K562 (cell line): Measurements from ENCODE around the gene CPSF4L. TPM values are rescaled to one million over a fixed set of nuclear protein-coding genes. Genes with fewer than 3 reads are reported as not detected.
A peak's percentile ranks its signal among the peaks of the same experiment; 100 is the strongest.

ENCODE experiments used
- ATAC-seq: fragments of 200-7000 bp; cut with Tn5 transposase; 3 replicates; pipeline ENCODE4 v1.9.1; 2020; ENCODE audit warnings: moderate library complexity
- BruUV-seq: library from RNA; stranded (reverse); fragments of 400-500 nt; replicated peaks from 2 replicates; lab custom pipeline; 2021; lab: Mats Ljungman, UMichigan
- CTCF ChIA-PET: fragments of 300-600 bp; formaldehyde crosslinking; extraction: SDS; loops from one replicate; lab custom pipeline; 2021; ENCODE audit warnings: low intra/inter-chr PET ratio; lab: Yijun Ruan, JAX
- POLR2A ChIA-PET: fragments of 300-600, 350-650 bp; sonication (Branson Sonifier 250); formaldehyde crosslinking; extraction: SDS; loops from one replicate; lab custom pipeline; 2021; ENCODE audit warnings: antibody characterized with exemption, inconsistent platforms; lab: Yijun Ruan, JAX
- DNase-seq, 4 experiments: peaks; one replicate each; pipeline versions ENCODE4 v3.0.0 to v3.0.0-alpha.2; 2011 to 2018; ENCODE audit warnings: low spot score in 3 of 4, mixed read lengths in 3 of 4; ENCODE audit errors: extremely low read depth in 1 of 4
- FAIRE-seq: peaks from 2 replicates; lab custom pipeline; 2011; peaks lifted over from hg19 to GRCh38; lab: Jason Lieb, UNC
- H2AFZ ChIP-seq: 2 replicates; pipeline ENCODE4 v1.6.0; 2011; ENCODE audit warnings: low read depth, low read length, control low read depth, inconsistent platforms
- H3K27ac ChIP-seq: fragments of 200-600 bp; 3 replicates; pipeline ENCODE4 v1.8.0; 2011; ENCODE audit warnings: low read depth, mild to moderate bottlenecking, control low read depth, inconsistent platforms, low read length, moderate library complexity, mixed read lengths; ENCODE audit errors: extremely low read depth
- H3K27me3 ChIP-seq, 2 experiments: fragments of 300-600 bp in 1 of 2; 2 replicates in 1 of 2; 3 replicates in 1 of 2; pipeline versions ENCODE4 v1.6.0 to v1.8.0; 2011; ENCODE audit warnings: inconsistent platforms in 2 of 2, low read length in 2 of 2, mild to moderate bottlenecking in 1 of 2, mixed read lengths in 1 of 2, moderate library complexity in 1 of 2; ENCODE audit not compliant: control insufficient read depth in 2 of 2, insufficient read depth in 2 of 2
- H3K36me3 ChIP-seq: fragments of 300-600 bp; 3 replicates; pipeline ENCODE4 v1.8.0; 2011; ENCODE audit warnings: mild to moderate bottlenecking, low read length, inconsistent platforms; ENCODE audit not compliant: control insufficient read depth, insufficient read depth
- H3K4me1 ChIP-seq, 2 experiments: fragments of 200-600 bp in 1 of 2; replicated peaks in 1 of 2; 2 replicates in 1 of 2; 3 replicates in 1 of 2; pipeline versions ENCODE4 v1.5.1 to v1.8.0; 2011; ENCODE audit warnings: inconsistent platforms in 2 of 2, low read length in 2 of 2, mild to moderate bottlenecking in 1 of 2, mixed read lengths in 1 of 2, moderate library complexity in 1 of 2; ENCODE audit not compliant: control insufficient read depth in 2 of 2, insufficient read depth in 2 of 2
- H3K4me2 ChIP-seq: 2 replicates; pipeline ENCODE4 v1.6.1; 2011; ENCODE audit warnings: low read length, control low read depth, inconsistent platforms, mixed read lengths; ENCODE audit not compliant: insufficient read depth
- H3K4me3 ChIP-seq: fragments of 200-600 bp; sonication (generic), shearing (Covaris generic); 2 replicates; pipeline ENCODE4 v1.5.1; 2016; ENCODE audit warnings: control low read depth, inconsistent platforms
- H3K79me2 ChIP-seq: fragments of 200-600 bp; 3 replicates; pipeline ENCODE4 v1.8.0; 2011; ENCODE audit warnings: low read length, inconsistent platforms; ENCODE audit not compliant: control insufficient read depth, insufficient read depth
- H3K9ac ChIP-seq, 2 experiments: 2 replicates each; pipeline versions ENCODE4 v1.6.0 to v1.6.1; 2011; ENCODE audit warnings: low read depth in 2 of 2, low read length in 2 of 2, control low read depth in 1 of 2, inconsistent platforms in 1 of 2, mild to moderate bottlenecking in 1 of 2, mixed read lengths in 1 of 2; ENCODE audit not compliant: insufficient read depth in 1 of 2
- H3K9me1 ChIP-seq: one replicate; pipeline ENCODE4 v1.6.0; 2011; ENCODE audit warnings: inconsistent platforms, mild to moderate bottlenecking, low read length, moderate library complexity; ENCODE audit not compliant: control insufficient read depth, insufficient read depth
- H3K9me3 ChIP-seq: replicated peaks from 2 replicates; pipeline ENCODE4 v1.5.1; 2011; ENCODE audit warnings: low read depth, low read length, inconsistent platforms; ENCODE audit not compliant: control insufficient read depth, insufficient read depth
- H4K20me1 ChIP-seq: replicated peaks from 2 replicates; pipeline ENCODE4 v1.6.1; 2011; ENCODE audit warnings: low read length, inconsistent platforms, mixed read lengths; ENCODE audit not compliant: control insufficient read depth, insufficient read depth
- ATF7 ChIP-seq: fragments of 450-650 bp; IDR thresholded peaks from 2 replicates; pipeline ENCODE4 v1.7.1; 2014; ENCODE audit warnings: mild to moderate bottlenecking, moderate library complexity
- BCOR ChIP-seq: fragments of 450-650 bp; IDR thresholded peaks from 2 replicates; pipeline ENCODE4 v1.6.1; 2016
- EP400 ChIP-seq: fragments of 450-650 bp; IDR thresholded peaks from 2 replicates; pipeline ENCODE4 v1.6.1; 2017; ENCODE audit warnings: antibody characterized with exemption, mild to moderate bottlenecking, moderate library complexity
- ETS1 ChIP-seq: conservative IDR thresholded peaks from 2 replicates; pipeline ENCODE4 v1.6.1; 2011; ENCODE audit warnings: low read depth, mild to moderate bottlenecking, low read length; ENCODE audit not compliant: control insufficient read depth
- FOS ChIP-seq: IDR thresholded peaks from 3 replicates; pipeline ENCODE4 v1.6.1; 2011; ENCODE audit not compliant: insufficient read length; ENCODE audit errors: extremely low read depth
- HDAC2 ChIP-seq: fragments of 450-650 bp; IDR thresholded peaks from 2 replicates; pipeline ENCODE4 v1.6.1; 2016; ENCODE audit warnings: mild to moderate bottlenecking
- MLLT1 ChIP-seq, 2 experiments: fragments of 450-650 bp; IDR thresholded peaks; 2 replicates each; pipeline ENCODE4 v1.6.1; 2016
- NR3C1 ChIP-seq: sonication (generic); formaldehyde crosslinking; IDR thresholded peaks from 2 replicates; pipeline ENCODE4 v1.8.1; 2022; ENCODE audit warnings: missing genetic modification reagents
- SRSF9 ChIP-seq: fragments of 200-400 bp; formaldehyde crosslinking; IDR thresholded peaks from 2 replicates; pipeline ENCODE4 v1.6.1; 2017; ENCODE audit warnings: low read depth, low read length, borderline replicate concordance
- THRA ChIP-seq: fragments of 450-650 bp; IDR thresholded peaks from 2 replicates; pipeline ENCODE4 v1.6.1; 2017; ENCODE audit warnings: mild to moderate bottlenecking, moderate library complexity
- ZBTB33 ChIP-seq: sonication (generic); formaldehyde crosslinking; IDR thresholded peaks from 2 replicates; pipeline ENCODE4 v1.8.1; 2023; ENCODE audit warnings: mild to moderate bottlenecking, missing genetic modification reagents
- ZFX ChIP-seq: sonication (generic); formaldehyde crosslinking; IDR thresholded peaks from 2 replicates; pipeline ENCODE4 v1.8.0; 2022; ENCODE audit warnings: mild to moderate bottlenecking, missing genetic modification reagents, moderate library complexity
- ZNF311 ChIP-seq: fragments of 250-450 bp; sonication (Bioruptor Pico); IDR thresholded peaks from 2 replicates; pipeline ENCODE4 v1.4.0; 2020; ENCODE audit warnings: mild to moderate bottlenecking, moderate library complexity
- WGBS: fragments of 100-300 bp; shearing (Covaris generic); methylation state at CpG from one replicate; pipeline ENCODE4 v1.1.6; 2016; ENCODE audit warnings: low coverage, mixed read lengths; ENCODE audit not compliant: insufficient coverage; ENCODE audit errors: missing lambda C conversion rate; 5-methylcytosine and 5-hydroxymethylcytosine counted together
- in situ Hi-C: fragments of 300-500 bp; cut with MboI; formaldehyde crosslinking; loops from 4 replicates; pipeline ENCODE4 v1.15.0; 2018; ENCODE audit warnings: inconsistent platforms, mixed read lengths
- intact Hi-C: fragments of 100-400 bp; cut with micrococcal nuclease; formaldehyde crosslinking; loops from 2 replicates; pipeline ENCODE4 v1.14.2; 2022
- polyA plus RNA-seq, 8 experiments: library from polyadenylated mRNA; depleted of rRNA in 4 of 8; stranded (reverse) in 5 of 8; unstranded in 3 of 8; fragments of >200 nt; fragmentation: Nextera tagmentation in 2 of 8; fragmentation: Illumina TruSeq in 1 of 8; extraction: Ambion mirVana in 2 of 8; extraction: Trizol in 1 of 8; gene quantifications; 2 replicates each; pipeline versions ENCODE4 v1.2.1 to v1.2.3, GENCODE V29; 2011 to 2014; ENCODE audit warnings: inconsistent platforms in 1 of 8, missing spikeins in 1 of 8
- total RNA-seq, 7 experiments: library from RNA; depleted of rRNA in 6 of 7; stranded (reverse); fragments of >200 nt in 6 of 7; fragmentation: Illumina TruSeq in 2 of 7; extraction: Trizol in 2 of 7; gene quantifications; 2 replicates each; pipeline versions ENCODE4 v1.2.1 to v1.2.3, GENCODE V29; 2011 to 2021; ENCODE audit warnings: low replicate concordance in 1 of 7

CPSF4L gene
- total and polyA plus RNA-seq, 9 of the 15 experiments (the other 6 are each of a cell fraction or from before 2014, with no cell fraction given) = not detected

- H2AFZ ChIP-seq = no peak overlapping the region
- ChIA-PET CTCF (no interaction called here), POLR2A (interaction anchor here (0.6 to 1.1 kb wide), 2 partner anchors 247 to 339 kb away, joined by 3 read pairs; no protein-coding TSS in a partner anchor)
- H3K4me1 ChIP-seq = peaks cover 9 to 37% of the 10 kb centered on the region in 2 experiments
- H3K4me3 ChIP-seq = no peak overlapping the region
- no peak overlapping the region for H3K27ac ChIP-seq
- peaks cover 22% of the 10 kb centered on the region; the same call in 2 of the 3 replicates for H3K36me3 ChIP-seq
- H3K9me1 ChIP-seq = peaks cover 4% of the 10 kb centered on the region
- ATAC-seq (no peak), DNase-seq (no peak)
- no peaks in the 10 kb centered on the region for H3K9me3 ChIP-seq
- WGBS = 78% methylated on average over 8 of the region's 8 CpGs
- peaks cover 28% of the 10 kb centered on the region for H4K20me1 ChIP-seq
- H3K9ac ChIP-seq = no peak overlapping the region
- peaks cover 6% of the 10 kb centered on the region; the same call in 1 of the 3 replicates for H3K79me2 ChIP-seq
- TSS peak; percentile 50 for BruUV-seq
- no peaks in the 10 kb centered on the region for H3K27me3 ChIP-seq
- no peak overlapping the region for H3K4me2 ChIP-seq
- in situ Hi-C loops = no loop called here
- intact Hi-C loops = no loop called here
- TF ChIP-seq THRA = no peak
- no peak for TF ChIP-seq ZNF311 (CRISPR knock-in tag)
- no peak for TF ChIP-seq ZFX (CRISPR knock-in tag)
- TF ChIP-seq ETS1 = no peak
- TF ChIP-seq BCOR = no peak
- no peak for TF ChIP-seq NR3C1 (CRISPR knock-in tag)
- TF ChIP-seq ATF7 = no peak
- no peak for TF ChIP-seq FOS
- TF ChIP-seq SRSF9 = no peak
- no peak for TF ChIP-seq EP400
- TF ChIP-seq ZBTB33 = no peak
- no peak for TF ChIP-seq MLLT1 (IDR thresholded peaks at IDR 0.05)
- TF ChIP-seq HDAC2 = no peak
- TF ChIP-seq, all 486 proteins: peak for 0
- FAIRE-seq = no peak
Observed at GRCh38 chr17:73284354-73284753, 22.7 kb upstream of the CPSF4L start.
